Amniotic stem cell (primary cell): ENCODE measurements around the gene ACTC1.
"Not testable (repeated sequence)": the region's sequence is repeated elsewhere in the genome, so short reads cannot be mapped to it uniquely, and the experiment has no call there.

ENCODE experiments used
- DNase-seq: peaks from one replicate; lab custom pipeline; 2025; lab: John Stamatoyannopoulos, UW

Gene ACTC1

GRCh38 chr15:34795267-34796081 lies at the start of gene ACTC1:
Gene ACTC1 (minus strand): TSS chr15:34795549. CDS start chr15:34794808, 741 bp downstream.
- peak; percentile 33 for DNase-seq

- DNase-seq = no peak
These were observed 45.9 kb upstream of the ACTC1 start for GRCh38 chr15:34841262-34841725.

GRCh38 chr15:34838282-34838681 lies 42.9 kb upstream of the ACTC1 start:
- DNase-seq = no peak

- DNase-seq = peak; percentile 11
These were observed 42.1 kb upstream of the ACTC1 start for GRCh38 chr15:34837246-34838016.

GRCh38 chr15:34828145-34828911 lies 33.0 kb upstream of the ACTC1 start:
- DNase-seq = no peak

GRCh38 chr15:34821831-34822230 lies 26.5 kb upstream of the ACTC1 start:
- no peak for DNase-seq

- no peak for DNase-seq
These were observed 24.8 kb upstream of the ACTC1 start for GRCh38 chr15:34820110-34820509.

- no peak for DNase-seq
These were observed 23.2 kb upstream of the ACTC1 start for GRCh38 chr15:34818526-34818925.

GRCh38 chr15:34815836-34816235 lies 20.5 kb upstream of the ACTC1 start:
- DNase-seq = peak; percentile 6

GRCh38 chr15:34813446-34814190 lies 18.3 kb upstream of the ACTC1 start:
- no peak for DNase-seq

GRCh38 chr15:34812868-34813365 lies 17.6 kb upstream of the ACTC1 start:
- DNase-seq = not testable (repeated sequence)

- no peak for DNase-seq
These were observed 17.0 kb upstream of the ACTC1 start for GRCh38 chr15:34812369-34812768.

- peak; percentile 86 for DNase-seq
These were observed 15.2 kb upstream of the ACTC1 start for GRCh38 chr15:34810443-34811129.

GRCh38 chr15:34809186-34809585 lies 13.8 kb upstream of the ACTC1 start:
- no peak for DNase-seq

GRCh38 chr15:34808016-34808415 lies 12.7 kb upstream of the ACTC1 start:
- no peak for DNase-seq

- DNase-seq = not testable (repeated sequence)
These were observed 11.9 kb upstream of the ACTC1 start for GRCh38 chr15:34807241-34807640.

- DNase-seq = no peak
These were observed 9.4 kb upstream of the ACTC1 start for GRCh38 chr15:34804776-34805175.

GRCh38 chr15:34804113-34804512 lies 8.8 kb upstream of the ACTC1 start:
- DNase-seq = no peak

- no peak for DNase-seq
These were observed 7.7 kb upstream of the ACTC1 start for GRCh38 chr15:34802803-34803750.

- DNase-seq = no peak
These were observed 7.0 kb upstream of the ACTC1 start for GRCh38 chr15:34802371-34802770.
